Panc1 (cell line): Measurements from ENCODE around the gene GRID2IP. TPM values are rescaled to one million over a fixed set of nuclear protein-coding genes. Genes with fewer than 3 reads are reported as not detected.
A peak's percentile ranks its signal among the peaks of the same experiment; 100 is the strongest.

Experiments used
- ATAC-seq: fragments of 200-7000 bp; cut with Tn5 transposase; 2 replicates; pipeline ENCODE4 v1.9.1; 2020; ENCODE audit warnings: mild to moderate bottlenecking, moderate library complexity
- BruUV-seq: library from RNA; stranded (reverse); fragments of 400-500 nt; replicated peaks from 2 replicates; lab custom pipeline; 2021; lab: Mats Ljungman, UMichigan
- CTCF ChIA-PET: fragments of 300-600 bp; sonication (Branson Sonifier 250); formaldehyde crosslinking; loops from one replicate; lab custom pipeline; 2022; ENCODE audit warnings: antibody characterized with exemption; lab: Charles Lee
- POLR2A ChIA-PET: fragments of 300-600 bp; sonication (Branson Sonifier 250); formaldehyde crosslinking; loops from one replicate; lab custom pipeline; 2022; ENCODE audit warnings: antibody characterized with exemption; lab: Charles Lee
- DNase-seq: peaks from one replicate; pipeline ENCODE4 v3.0.0-alpha.2; 2010; ENCODE audit warnings: low read depth, low spot score
- H3K27ac ChIP-seq: 2 replicates; pipeline ENCODE4 v1.5.1; 2011; ENCODE audit warnings: mild to moderate bottlenecking, low read length, inconsistent platforms
- H3K27me3 ChIP-seq: fragments of 200-500 bp; sonication (Bioruptor generic); 2 replicates; pipeline ENCODE4 v1.6.0; 2014; ENCODE audit warnings: low read length, inconsistent platforms; ENCODE audit not compliant: control insufficient read depth, insufficient read depth
- H3K36me3 ChIP-seq: fragments of 200-500 bp; sonication (Bioruptor generic); 2 replicates; pipeline ENCODE4 v1.5.1; 2014; ENCODE audit warnings: inconsistent platforms, mild to moderate bottlenecking, low read length, moderate library complexity; ENCODE audit not compliant: control insufficient read depth, insufficient read depth
- H3K4me1 ChIP-seq: 2 replicates; pipeline ENCODE4 v1.5.1; 2011; ENCODE audit warnings: inconsistent platforms, mild to moderate bottlenecking, low read length, moderate library complexity; ENCODE audit not compliant: control insufficient read depth, insufficient read depth
- H3K4me3 ChIP-seq, 2 experiments: 2 replicates each; pipeline ENCODE4 v1.5.1; 2011 to 2012; ENCODE audit warnings: low read depth in 2 of 2, low read length in 2 of 2, mild to moderate bottlenecking in 2 of 2, inconsistent platforms in 1 of 2, moderate library complexity in 1 of 2
- H3K9me3 ChIP-seq: fragments of 200-500 bp; sonication (Bioruptor generic); 2 replicates; pipeline ENCODE4 v1.5.1; 2014; ENCODE audit warnings: low read depth, mild to moderate bottlenecking, inconsistent platforms, low read length, moderate library complexity; ENCODE audit not compliant: control insufficient read depth, insufficient read depth
- CTCF ChIP-seq: fragments of 450-650 bp; IDR thresholded peaks from 2 replicates; pipeline ENCODE4 v1.5.1; 2017; ENCODE audit warnings: mild to moderate bottlenecking
- POLR2AphosphoS5 ChIP-seq: IDR thresholded peaks from 2 replicates; pipeline ENCODE4 v1.6.1; 2012; ENCODE audit warnings: mild to moderate bottlenecking, low read depth, low read length, moderate library complexity
- REST ChIP-seq, 2 experiments: IDR thresholded peaks; 2 replicates each; pipeline ENCODE4 v1.6.1; 2011 to 2012; ENCODE audit warnings: low read depth in 2 of 2, control low read depth in 1 of 2, low read length in 1 of 2, mild to moderate bottlenecking in 1 of 2, moderate library complexity in 1 of 2; ENCODE audit not compliant: insufficient read depth in 1 of 2
- SIN3A ChIP-seq: IDR thresholded peaks from 2 replicates; pipeline ENCODE4 v1.6.1; 2012; ENCODE audit warnings: low read depth, mild to moderate bottlenecking, low read length, moderate library complexity, borderline replicate concordance; ENCODE audit not compliant: insufficient read depth
- TCF7L2 ChIP-seq: IDR thresholded peaks from 2 replicates; pipeline ENCODE4 v1.6.1; 2011; ENCODE audit warnings: mild to moderate bottlenecking, low read depth, low read length, inconsistent platforms
- in situ Hi-C: cut with HindIII; loops from 2 replicates; pipeline ENCODE4 v1.10.0; 2016; ENCODE audit warnings: low sequenced_read_pairs, low pct_unique_long_range_greater_than_20kb
- intact Hi-C: fragments of 100-400 bp; cut with micrococcal nuclease; formaldehyde crosslinking; loops from one replicate; pipeline ENCODE4 v1.10.0; 2022; ENCODE audit not compliant: unreplicated experiment
- total RNA-seq: library from RNA; stranded (reverse); gene quantifications from one replicate; pipeline ENCODE4 v1.2.1, GENCODE V29; 2021; ENCODE audit not compliant: unreplicated experiment

Gene GRID2IP
- total RNA-seq, 1 experiment from 2014 or later = 0.13 TPM

GRCh38 chr7:6500691-6501090 lies 50.6 kb downstream of the GRID2IP start:
- POLR2A ChIA-PET = no interaction called here
- TF ChIP-seq CTCF (no peak), TCF7L2 (no peak)
- CTCF ChIA-PET = no interaction called here
- in situ Hi-C loops (no loop called here), intact Hi-C loops (no loop called here)
- Histone ChIP-seq H3K27me3 (no peaks in the 10 kb centered on the region), H3K36me3 (no peaks in the 10 kb centered on the region), H3K9me3 (no peaks in the 10 kb centered on the region), H3K27ac (no peak overlapping the region), H3K4me3 (no peak overlapping the region), H3K4me1 (peaks cover 4% of the 10 kb centered on the region; the same call in 1 of the 2 replicates)
- no TSS peak for BruUV-seq
- DNase-seq = no peak
- no peak for ATAC-seq

- ATAC-seq (peak; percentile 11; the same call in 1 of the 2 replicates), DNase-seq (no peak)
- H3K36me3 ChIP-seq = no peaks in the 10 kb centered on the region
- BruUV-seq = no TSS peak
- ChIA-PET CTCF (interaction anchor here (0.6 kb wide), 1 partner anchor 63 kb away, joined by 3 read pairs; no protein-coding TSS in a partner anchor), POLR2A (no interaction called here)
- in situ Hi-C loops (no loop called here), intact Hi-C loops (no loop called here)
- H3K9me3 ChIP-seq = no peaks in the 10 kb centered on the region
- H3K27ac ChIP-seq = no peak overlapping the region
- no peaks in the 10 kb centered on the region for H3K27me3 ChIP-seq
- no peak overlapping the region for H3K4me3 ChIP-seq
- H3K4me1 ChIP-seq = no peaks in the 10 kb centered on the region
- TF ChIP-seq POLR2AphosphoS5 (no peak), TCF7L2 (no peak), CTCF (no peak), REST (IDR thresholded peaks at IDR 0.05; ENCODE audit: insufficient read depth in 1 of 2, low read depth in 2 of 2, low read length in 1 of 2) (no peak), SIN3A (no peak)
Observed at GRCh38 chr7:6497994-6498393, 53.3 kb downstream of the GRID2IP start.

- H3K4me1 ChIP-seq = no peaks in the 10 kb centered on the region
- in situ Hi-C loops = no loop called here
- POLR2A ChIA-PET = no interaction called here
- no peak for DNase-seq
- no peaks in the 10 kb centered on the region for H3K27me3 ChIP-seq
- ATAC-seq = no peak
- CTCF ChIA-PET = no interaction called here
- no peak overlapping the region for H3K27ac ChIP-seq
- no peaks in the 10 kb centered on the region for H3K9me3 ChIP-seq
- TF ChIP-seq TCF7L2 (no peak), POLR2AphosphoS5 (no peak), SIN3A (no peak), CTCF (no peak), REST (IDR thresholded peaks at IDR 0.05; ENCODE audit: insufficient read depth in 1 of 2, low read depth in 2 of 2, low read length in 1 of 2) (no peak)
- no TSS peak for BruUV-seq
- no peaks in the 10 kb centered on the region for H3K36me3 ChIP-seq
- intact Hi-C loops = no loop called here
- H3K4me3 ChIP-seq = no peak overlapping the region
Observed at GRCh38 chr7:6497637-6497905, 53.7 kb downstream of the GRID2IP start.
